ENCODE data around the gene PDE2A.
A peak's percentile ranks its signal among the peaks of the same experiment; 100 is the strongest.

PDE2A gene

GRCh38 chr11:72621008-72621610 is 53.1 kb downstream of the PDE2A start:
- in situ Hi-C loops (cut with HindIII; ENCODE audit: low sequenced_read_pairs), result no loop called here
- no peak for DNase-seq (ENCODE audit: low read depth, low spot score)
- TF ChIP-seq CTCF (IDR thresholded peaks at IDR 0.05; ENCODE audit: low read depth, low read length), result no peak
- H3K4me3 ChIP-seq (ENCODE audit: low read depth, low read length), result no peak overlapping the region

GRCh38 chr11:72618803-72619202 is 55.4 kb downstream of the PDE2A start:
- DNase-seq (ENCODE audit: low read depth, low spot score), result no peak
- in situ Hi-C loops (cut with HindIII; ENCODE audit: low sequenced_read_pairs), result no loop called here
- H3K4me3 ChIP-seq (ENCODE audit: low read depth, low read length), result no peak overlapping the region
- TF ChIP-seq CTCF (IDR thresholded peaks at IDR 0.05; ENCODE audit: low read depth, low read length), result no peak

- peak; percentile 23 for DNase-seq (ENCODE audit: low read depth, low spot score)
- no peak overlapping the region for H3K4me3 ChIP-seq (ENCODE audit: low read depth, low read length)
- in situ Hi-C loops (cut with HindIII; ENCODE audit: low sequenced_read_pairs), result no loop called here
- no peak for TF ChIP-seq CTCF (IDR thresholded peaks at IDR 0.05; ENCODE audit: low read depth, low read length)
These were observed 57.0 kb downstream of the PDE2A start for GRCh38 chr11:72617080-72617762.

GRCh38 chr11:72616655-72617054 is 57.6 kb downstream of the PDE2A start:
- in situ Hi-C loops (cut with HindIII; ENCODE audit: low sequenced_read_pairs), result no loop called here
- H3K4me3 ChIP-seq (ENCODE audit: low read depth, low read length), result no peak overlapping the region
- no peak for TF ChIP-seq CTCF (IDR thresholded peaks at IDR 0.05; ENCODE audit: low read depth, low read length)
- no peak for DNase-seq (ENCODE audit: low read depth, low spot score)

- DNase-seq (ENCODE audit: low read depth, low spot score), result no peak
- no peak for TF ChIP-seq CTCF (IDR thresholded peaks at IDR 0.05; ENCODE audit: low read depth, low read length)
- in situ Hi-C loops (cut with HindIII; ENCODE audit: low sequenced_read_pairs), result no loop called here
- H3K4me3 ChIP-seq (ENCODE audit: low read depth, low read length), result no peak overlapping the region
These were observed 58.9 kb downstream of the PDE2A start for GRCh38 chr11:72615329-72615728.

- DNase-seq (ENCODE audit: low read depth, low spot score), result no peak
- in situ Hi-C loops (cut with HindIII; ENCODE audit: low sequenced_read_pairs), result no loop called here
- H3K4me3 ChIP-seq (ENCODE audit: low read depth, low read length), result no peak overlapping the region
- TF ChIP-seq CTCF (IDR thresholded peaks at IDR 0.05; ENCODE audit: low read depth, low read length), result no peak
These were observed 59.8 kb downstream of the PDE2A start for GRCh38 chr11:72614381-72614780.

Measured in astrocyte of the spinal cord (primary cell).